UCSD-AML1 (cell line): Measurements from ENCODE around the gene NT5DC4.
A peak's percentile ranks its signal among the peaks of the same experiment; 100 is the strongest.

ENCODE experiments used
- DNase-seq: peaks from one replicate; lab custom pipeline; 2025; ENCODE audit not compliant: unreplicated experiment; lab: John Stamatoyannopoulos, UW

Gene NT5DC4

GRCh38 chr2:112722816-112723546 is 2.2 kb downstream of the NT5DC4 start:
- no peak for DNase-seq

- no peak for DNase-seq
Observed at GRCh38 chr2:112723547-112723940, 2.7 kb downstream of the NT5DC4 start.

DNA sequence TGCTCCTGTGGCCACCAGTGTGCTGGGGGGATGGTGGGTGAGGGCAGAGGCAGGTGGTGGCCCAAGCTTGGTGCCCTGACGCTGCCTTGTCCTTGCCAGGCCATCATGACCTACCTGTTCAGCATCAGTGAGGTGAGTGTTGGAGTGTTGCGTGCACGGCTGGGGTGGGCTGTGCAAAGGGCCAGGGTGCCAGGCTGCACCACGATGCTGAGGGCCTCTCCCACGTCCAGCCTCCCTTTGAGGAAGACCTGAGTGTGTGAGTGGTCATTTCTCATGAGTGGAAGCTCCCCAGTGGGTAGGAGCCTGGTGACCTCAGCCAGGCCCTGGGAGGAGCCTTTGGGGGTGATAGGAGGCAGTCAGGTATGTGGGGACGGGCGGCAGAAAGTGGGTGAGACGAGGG is 3.2 kb downstream of the NT5DC4 start:
- DNase-seq, result no peak

GRCh38 chr2:112724591-112725525 is 4.0 kb downstream of the NT5DC4 start:
- peak; percentile 81 for DNase-seq

DNA sequence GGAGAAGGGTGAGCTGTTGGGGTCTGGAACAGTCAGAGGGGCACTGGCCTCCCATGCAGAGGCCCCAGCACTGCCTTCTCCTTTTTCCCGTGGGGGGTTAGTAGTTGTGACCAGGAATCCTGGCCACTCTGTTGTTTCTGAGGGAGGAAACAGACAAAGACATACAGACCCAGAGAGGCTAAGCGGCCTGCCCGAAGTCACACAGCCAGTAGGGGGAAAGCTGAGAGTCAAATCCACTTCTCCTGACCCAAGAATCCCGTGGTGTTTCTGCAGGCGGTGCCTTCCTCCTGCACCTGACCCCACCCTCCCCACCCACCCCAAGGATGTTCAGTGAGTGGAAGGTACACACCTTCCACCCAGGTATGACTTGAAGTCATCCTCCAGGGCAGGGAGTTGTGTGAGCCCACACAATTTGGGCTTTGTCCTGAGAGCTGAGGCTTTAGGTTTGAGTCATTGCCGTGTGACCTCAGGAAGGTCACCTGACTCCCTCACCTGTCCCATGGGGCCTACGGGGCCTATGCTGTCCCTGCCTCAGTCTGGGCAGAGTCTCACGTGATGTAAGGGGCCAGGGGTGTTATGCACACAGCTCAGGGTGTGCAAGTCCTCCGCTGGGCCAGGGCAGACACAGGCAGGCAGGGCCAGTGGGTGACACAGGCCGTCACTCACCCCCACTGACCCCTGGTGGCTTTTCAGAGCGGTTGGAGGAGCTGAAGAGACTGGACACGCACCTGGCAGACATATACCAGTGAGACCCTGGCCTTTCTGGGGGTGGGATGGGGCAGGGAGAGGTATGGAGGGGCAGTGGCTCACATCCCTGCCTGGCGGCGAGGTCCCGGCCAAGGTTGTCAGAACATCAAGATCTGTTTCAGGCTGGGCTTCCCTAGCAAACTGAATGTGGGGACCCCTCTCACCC is 5.0 kb downstream of the NT5DC4 start:
- DNase-seq, result no peak

GRCh38 chr2:112726487-112727190 is 5.8 kb downstream of the NT5DC4 start:
- DNase-seq, result peak; percentile 93

- DNase-seq, result no peak
Observed at GRCh38 chr2:112727276-112728028, 6.6 kb downstream of the NT5DC4 start.

DNA sequence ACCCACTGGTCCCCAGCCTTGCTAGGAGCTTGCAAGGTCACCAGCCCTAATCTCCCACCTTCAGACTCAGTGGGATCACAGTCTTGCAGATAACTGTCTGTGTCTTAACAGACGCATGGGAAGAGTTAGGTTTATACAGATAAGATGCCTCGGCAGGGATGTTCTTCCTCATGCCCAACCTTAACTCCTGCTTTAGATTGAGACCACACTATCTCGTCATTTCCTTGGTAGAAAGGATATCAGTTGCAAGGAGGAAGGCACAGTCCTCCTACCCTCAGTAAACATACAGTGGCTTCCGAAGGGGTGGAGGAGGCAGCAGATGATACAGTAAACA is 7.2 kb downstream of the NT5DC4 start:
- DNase-seq, result no peak

GRCh38 chr2:112728378-112729175 is 7.8 kb downstream of the NT5DC4 start:
- DNase-seq, result peak; percentile 47

- DNase-seq, result no peak
Observed at GRCh38 chr2:112730216-112730615, 9.4 kb downstream of the NT5DC4 start.

DNA sequence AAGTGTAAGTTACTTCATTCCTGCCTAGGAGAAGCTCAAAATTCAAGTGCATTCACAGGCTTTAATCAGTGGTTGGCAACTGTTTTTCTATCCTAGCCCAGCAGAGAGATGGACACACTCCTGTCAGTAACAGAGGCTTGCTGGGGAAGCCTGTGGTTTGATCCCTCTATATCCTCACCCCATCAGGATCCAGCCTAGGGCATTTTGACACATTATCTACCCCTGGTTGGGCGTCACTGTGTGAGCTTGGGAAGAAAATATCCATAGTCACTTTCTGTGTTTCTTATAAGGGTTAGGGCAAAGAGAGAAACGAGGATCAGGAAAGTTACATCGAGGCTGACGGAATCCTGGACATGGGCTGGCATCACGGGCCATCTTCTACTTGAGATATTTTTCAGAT is 10.0 kb downstream of the NT5DC4 start:
- DNase-seq, result no peak

DNA sequence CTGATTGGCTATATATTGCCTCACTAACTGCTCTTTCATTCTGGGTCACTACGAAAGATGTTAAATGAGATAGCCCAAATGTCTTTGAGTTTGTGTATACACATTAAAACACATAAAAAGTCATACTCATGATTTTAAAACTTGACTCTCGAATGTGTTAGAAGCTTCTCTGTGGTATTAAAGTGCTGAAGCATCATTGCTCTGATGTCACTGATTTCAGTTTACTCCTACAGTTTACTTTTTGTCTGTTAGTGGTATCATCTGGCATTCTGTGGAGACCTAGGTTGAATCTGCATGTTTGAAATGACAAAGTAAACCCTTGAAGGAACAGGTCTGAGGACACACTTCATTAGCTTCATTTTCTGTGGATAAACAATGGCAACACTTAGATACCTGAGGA is 10.7 kb downstream of the NT5DC4 start:
- DNase-seq, result no peak

GRCh38 chr2:112733456-112733855 is 12.6 kb downstream of the NT5DC4 start:
- no peak for DNase-seq

- DNase-seq, result no peak
Observed at GRCh38 chr2:112733871-112734270, 13.1 kb downstream of the NT5DC4 start.

DNA sequence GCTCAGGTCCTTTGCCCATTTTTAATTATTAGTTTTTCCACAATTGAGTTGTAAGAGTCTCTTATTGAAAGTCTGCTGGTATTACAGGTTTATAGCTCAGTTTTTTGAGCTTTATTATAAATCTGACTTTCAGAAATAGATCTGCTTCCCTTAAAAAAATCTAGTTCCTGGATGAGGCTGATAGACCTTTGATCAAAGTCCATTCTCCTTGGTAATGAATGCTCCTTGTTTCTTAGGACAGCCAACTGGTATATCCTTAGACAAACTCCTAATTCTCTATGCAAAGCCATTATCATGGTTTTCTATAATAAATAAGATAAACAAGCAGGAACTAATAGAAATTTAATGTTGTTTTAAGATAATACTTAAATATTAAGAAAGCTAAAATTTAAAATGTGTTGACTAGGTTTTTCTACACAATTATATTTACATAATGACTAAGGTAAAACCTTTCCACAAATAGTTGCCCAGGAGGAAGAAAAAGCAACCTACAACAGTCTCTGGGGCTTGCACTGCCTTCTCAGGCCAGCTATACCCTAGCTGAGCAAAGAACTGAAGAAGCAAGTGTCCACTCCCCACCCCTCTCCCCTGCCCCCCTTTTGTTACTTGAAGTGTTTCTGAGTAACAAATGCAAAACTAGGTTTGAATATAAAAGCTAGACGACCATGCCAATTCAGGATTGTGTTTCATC is 16.9 kb downstream of the NT5DC4 start:
- DNase-seq, result no peak

GRCh38 chr2:112740527-112740926 is 19.7 kb downstream of the NT5DC4 start:
- no peak for DNase-seq

DNA sequence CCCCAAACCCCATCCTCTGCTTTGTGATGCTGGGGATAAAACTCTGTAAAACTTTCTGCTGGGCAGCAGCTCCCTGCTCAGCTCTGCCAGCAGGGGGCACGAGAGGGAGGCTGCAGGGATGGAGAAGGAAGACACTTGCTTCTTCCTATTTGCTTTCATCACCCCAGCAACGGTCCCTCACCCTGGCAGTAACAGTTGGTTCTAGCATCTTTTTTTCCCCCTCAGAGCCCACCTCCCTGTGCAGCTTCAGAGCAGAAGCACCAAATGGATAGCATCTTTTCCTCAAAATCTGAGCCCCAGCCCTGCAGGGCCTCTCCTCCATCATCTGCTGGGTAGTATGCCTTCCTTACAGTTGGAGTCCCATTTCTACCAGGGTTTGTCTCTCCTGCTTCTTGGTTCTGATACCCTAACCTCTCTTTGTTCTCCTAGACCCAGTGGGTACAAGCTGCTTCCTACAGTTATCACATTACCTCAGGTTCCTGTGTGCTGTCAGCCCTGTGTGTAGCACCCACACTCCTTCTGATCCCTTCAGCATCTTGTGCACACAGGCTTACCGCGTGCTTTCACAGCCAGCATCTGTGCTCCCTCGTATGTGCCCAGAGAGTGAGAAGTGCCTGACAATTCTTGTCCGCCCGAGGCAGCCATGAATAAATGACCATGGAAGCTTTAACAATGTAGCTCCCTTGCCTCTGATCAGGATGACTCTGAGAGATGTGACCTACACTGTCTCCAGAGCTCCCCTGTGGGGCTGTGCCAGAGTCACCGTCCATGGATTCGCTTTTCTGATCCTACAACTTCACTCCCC is 29.1 kb downstream of the NT5DC4 start:
- peak; percentile 81 for DNase-seq

DNA sequence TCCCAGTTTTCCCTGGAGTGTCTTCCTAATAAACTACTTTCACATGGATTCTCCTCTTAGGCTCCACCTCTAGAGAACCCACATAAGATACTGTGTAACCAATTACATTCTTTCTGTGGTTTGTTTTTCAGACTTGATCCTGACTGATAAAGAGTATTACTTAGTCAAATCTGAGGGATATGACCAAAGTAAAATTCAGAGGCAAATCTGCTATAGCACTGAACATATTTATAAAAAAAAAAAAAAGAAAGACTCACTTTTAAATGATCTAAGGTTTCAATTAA is 29.7 kb downstream of the NT5DC4 start:
- no peak for DNase-seq
